Measurements from ENCODE around the gene ZBTB17. TPM values are rescaled to one million over a fixed set of nuclear protein-coding genes. Genes with fewer than 3 reads are reported as not detected.
"Not testable (repeated sequence)": the region's sequence is repeated elsewhere in the genome, so short reads cannot be mapped to it uniquely, and the experiment has no call there.

Gene ZBTB17
- total RNA-seq, 1 donor from 2014 or later = 86.9 TPM

- DNase-seq = no peak
- Mint-ChIP-seq H3K9me3 (ENCODE audit: unreplicated experiment) (no peaks in the 10 kb centered on the region), H3K27me3 (ENCODE audit: unreplicated experiment) (peaks cover 3% of the 10 kb centered on the region), H3K27ac (ENCODE audit: unreplicated experiment) (no peak overlapping the region), H3K4me1 (ENCODE audit: low read depth, unreplicated experiment) (no peaks in the 10 kb centered on the region), H3K36me3 (ENCODE audit: unreplicated experiment) (no peaks in the 10 kb centered on the region), H3K4me3 (ENCODE audit: unreplicated experiment) (no peak overlapping the region)
- no peak for TF ChIP-seq CTCF (IDR thresholded peaks at IDR 0.05; ENCODE audit: partially characterized antibody, unreplicated experiment)
Measured at GRCh38 chr1:15902882-15903281, 73.0 kb downstream of the ZBTB17 start.

- no peak overlapping the region for H3K27ac Mint-ChIP-seq (ENCODE audit: unreplicated experiment)
- TF ChIP-seq CTCF (IDR thresholded peaks at IDR 0.05; ENCODE audit: partially characterized antibody, unreplicated experiment) = no peak
- H3K9me3 Mint-ChIP-seq (ENCODE audit: unreplicated experiment) = no peaks in the 10 kb centered on the region
- no peaks in the 10 kb centered on the region for H3K4me1 Mint-ChIP-seq (ENCODE audit: low read depth, unreplicated experiment)
- no peak overlapping the region for H3K4me3 Mint-ChIP-seq (ENCODE audit: unreplicated experiment)
- DNase-seq = no peak
- H3K27me3 Mint-ChIP-seq (ENCODE audit: unreplicated experiment) = peaks cover 3% of the 10 kb centered on the region
- H3K36me3 Mint-ChIP-seq (ENCODE audit: unreplicated experiment) = no peaks in the 10 kb centered on the region
Measured at GRCh38 chr1:15900662-15901279, 75.1 kb downstream of the ZBTB17 start.

GRCh38 chr1:15899266-15899665, 76.6 kb downstream of the ZBTB17 start:
- TF ChIP-seq CTCF (IDR thresholded peaks at IDR 0.05; ENCODE audit: partially characterized antibody, unreplicated experiment) = no peak
- DNase-seq = no peak
- no peak overlapping the region for H3K4me3 Mint-ChIP-seq (ENCODE audit: unreplicated experiment)
- no peaks in the 10 kb centered on the region for H3K36me3 Mint-ChIP-seq (ENCODE audit: unreplicated experiment)
- no peak overlapping the region for H3K27ac Mint-ChIP-seq (ENCODE audit: unreplicated experiment)
- H3K27me3 Mint-ChIP-seq (ENCODE audit: unreplicated experiment) = peaks cover 3% of the 10 kb centered on the region
- no peaks in the 10 kb centered on the region for H3K9me3 Mint-ChIP-seq (ENCODE audit: unreplicated experiment)
- H3K4me1 Mint-ChIP-seq (ENCODE audit: low read depth, unreplicated experiment) = no peaks in the 10 kb centered on the region

- not testable (repeated sequence) for H3K36me3 Mint-ChIP-seq (ENCODE audit: unreplicated experiment); H3K27ac Mint-ChIP-seq (ENCODE audit: unreplicated experiment); H3K27me3 Mint-ChIP-seq (ENCODE audit: unreplicated experiment); H3K4me3 Mint-ChIP-seq (ENCODE audit: unreplicated experiment); H3K4me1 Mint-ChIP-seq (ENCODE audit: low read depth, unreplicated experiment); H3K9me3 Mint-ChIP-seq (ENCODE audit: unreplicated experiment); DNase-seq
Measured at GRCh38 chr1:15896841-15897610, 78.9 kb downstream of the ZBTB17 start.

DNA sequence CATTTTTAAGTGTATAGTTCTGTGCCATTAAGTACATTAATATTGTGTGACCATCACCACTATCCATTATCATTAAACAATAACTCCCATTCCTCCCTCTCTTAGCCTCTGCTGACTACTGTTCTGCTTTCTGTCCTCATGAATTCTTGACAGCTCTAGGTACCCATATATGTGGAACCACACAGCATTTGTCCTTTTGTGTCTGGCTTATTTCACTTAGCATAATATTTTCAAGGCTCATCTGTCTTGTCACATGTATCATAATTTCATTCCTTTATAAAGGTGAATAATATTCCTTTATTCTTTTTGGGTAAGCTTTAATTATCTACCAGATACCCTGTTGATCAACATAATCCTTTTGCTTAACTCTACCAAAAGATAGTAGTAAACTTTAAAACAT, 80.7 kb downstream of the ZBTB17 start:
- H3K27ac Mint-ChIP-seq (ENCODE audit: unreplicated experiment) = no peak overlapping the region
- no peak for TF ChIP-seq CTCF (IDR thresholded peaks at IDR 0.05; ENCODE audit: partially characterized antibody, unreplicated experiment)
- H3K27me3 Mint-ChIP-seq (ENCODE audit: unreplicated experiment) = no peaks in the 10 kb centered on the region

DNA sequence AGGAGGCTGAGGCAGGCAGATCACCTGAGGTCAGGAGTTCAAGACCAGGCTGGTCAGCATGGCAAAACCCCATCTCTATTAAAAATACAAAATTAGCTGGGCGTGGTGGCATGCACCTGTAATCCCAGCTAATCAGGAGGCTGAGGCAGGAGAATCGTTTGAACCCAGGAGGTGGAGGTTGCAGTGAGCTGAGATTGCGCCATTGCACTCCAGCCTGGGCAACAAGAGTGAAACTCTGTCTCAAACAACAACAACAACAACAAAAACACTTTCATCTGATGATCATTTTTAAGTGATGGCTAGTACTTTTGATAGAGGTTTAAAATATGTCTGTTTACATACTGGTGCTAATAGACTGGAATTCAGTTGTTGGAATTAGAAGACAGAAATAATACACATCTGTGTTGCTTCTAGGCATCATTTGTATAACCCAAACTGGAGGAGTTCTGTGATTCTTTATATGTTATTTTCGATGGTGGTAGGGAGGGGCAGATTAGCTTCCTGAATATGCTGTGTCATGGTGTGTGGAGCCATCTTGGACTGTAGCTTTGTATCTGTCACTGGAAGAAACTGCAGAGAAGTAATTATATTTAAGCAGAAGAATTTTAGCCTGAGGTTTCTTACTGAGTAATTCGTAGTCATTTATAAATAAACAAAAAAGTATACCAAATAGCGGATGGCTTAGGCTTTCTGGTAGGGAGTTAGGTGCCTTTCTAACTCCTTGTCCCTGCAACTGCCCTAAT, 82.9 kb downstream of the ZBTB17 start:
- not testable (repeated sequence) for DNase-seq; H3K9me3 Mint-ChIP-seq (ENCODE audit: unreplicated experiment); H3K4me3 Mint-ChIP-seq (ENCODE audit: unreplicated experiment); H3K4me1 Mint-ChIP-seq (ENCODE audit: low read depth, unreplicated experiment); H3K27ac Mint-ChIP-seq (ENCODE audit: unreplicated experiment); H3K36me3 Mint-ChIP-seq (ENCODE audit: unreplicated experiment); H3K27me3 Mint-ChIP-seq (ENCODE audit: unreplicated experiment)

More for the DNA sequence above, 80.7 kb downstream of the ZBTB17 start:
- Mint-ChIP-seq H3K36me3 (ENCODE audit: unreplicated experiment) (no peaks in the 10 kb centered on the region), H3K4me3 (ENCODE audit: unreplicated experiment) (no peak overlapping the region), H3K4me1 (ENCODE audit: low read depth, unreplicated experiment) (no peaks in the 10 kb centered on the region), H3K9me3 (ENCODE audit: unreplicated experiment) (no peaks in the 10 kb centered on the region)
- no peak for DNase-seq
